Effector memory CD4-positive, alpha-beta T cell (primary cell): ENCODE measurements around the gene GPR26.
"Not testable (repeated sequence)": the region's sequence is repeated elsewhere in the genome, so short reads cannot be mapped to it uniquely, and the experiment has no call there.

ENCODE experiments used
- DNase-seq, 3 donors: peaks; one replicate each; pipeline ENCODE4 v3.0.0-alpha.2; 2020
- H3K27ac ChIP-seq: 2 replicates; pipeline ENCODE4 v1.7.0; 2013; ENCODE audit warnings: mild to moderate bottlenecking, low read length, moderate library complexity; ENCODE audit not compliant: insufficient read depth, poor library complexity, severe bottlenecking
- H3K27me3 ChIP-seq: replicated peaks from 2 replicates; pipeline ENCODE4 v1.7.0; 2013; ENCODE audit warnings: mild to moderate bottlenecking, low read length; ENCODE audit not compliant: insufficient read depth, control insufficient read depth, poor library complexity, severe bottlenecking
- H3K36me3 ChIP-seq: 2 replicates; pipeline ENCODE4 v1.7.0; 2013; ENCODE audit warnings: mild to moderate bottlenecking, low read length, moderate library complexity; ENCODE audit not compliant: control insufficient read depth, insufficient read depth
- H3K4me1 ChIP-seq: 2 replicates; pipeline ENCODE4 v1.7.0; 2013; ENCODE audit warnings: low read length, mild to moderate bottlenecking; ENCODE audit not compliant: control insufficient read depth, insufficient read depth, poor library complexity, severe bottlenecking
- H3K4me3 ChIP-seq: 2 replicates; pipeline ENCODE4 v1.7.0; 2013; ENCODE audit warnings: low read length, low read depth, mild to moderate bottlenecking; ENCODE audit not compliant: insufficient read depth, poor library complexity, severe bottlenecking
- H3K9me3 ChIP-seq: 2 replicates; pipeline ENCODE4 v1.7.0; 2013; ENCODE audit warnings: mild to moderate bottlenecking, low read length, moderate library complexity; ENCODE audit not compliant: control insufficient read depth

GPR26 gene

GRCh38 chr10:123722351-123722750 is 56.2 kb downstream of the GPR26 start:
- H3K9me3 ChIP-seq = no peaks in the 10 kb centered on the region
- H3K27me3 ChIP-seq = no peaks in the 10 kb centered on the region
- H3K4me1 ChIP-seq = no peaks in the 10 kb centered on the region
- no peak for DNase-seq
- H3K36me3 ChIP-seq = no peaks in the 10 kb centered on the region
- H3K27ac ChIP-seq = no peak overlapping the region
- H3K4me3 ChIP-seq = no peak overlapping the region

GRCh38 chr10:123724747-123725146 is 58.6 kb downstream of the GPR26 start:
- DNase-seq = no peak
- H3K4me3 ChIP-seq = no peak overlapping the region
- H3K27me3 ChIP-seq = no peaks in the 10 kb centered on the region
- no peaks in the 10 kb centered on the region for H3K36me3 ChIP-seq
- H3K9me3 ChIP-seq = no peaks in the 10 kb centered on the region
- H3K4me1 ChIP-seq = no peaks in the 10 kb centered on the region
- H3K27ac ChIP-seq = no peak overlapping the region

GRCh38 chr10:123726381-123726780 is 60.2 kb downstream of the GPR26 start:
- no peaks in the 10 kb centered on the region for H3K9me3 ChIP-seq
- no peaks in the 10 kb centered on the region for H3K36me3 ChIP-seq
- no peak overlapping the region for H3K27ac ChIP-seq
- no peaks in the 10 kb centered on the region for H3K27me3 ChIP-seq
- no peak overlapping the region for H3K4me3 ChIP-seq
- H3K4me1 ChIP-seq = no peaks in the 10 kb centered on the region
- DNase-seq = no peak

GRCh38 chr10:123726836-123727235 is 60.7 kb downstream of the GPR26 start:
- Histone ChIP-seq H3K36me3 (no peaks in the 10 kb centered on the region), H3K27me3 (no peaks in the 10 kb centered on the region), H3K9me3 (no peaks in the 10 kb centered on the region), H3K4me3 (no peak overlapping the region), H3K4me1 (no peaks in the 10 kb centered on the region), H3K27ac (no peak overlapping the region)
- no peak for DNase-seq

- no peaks in the 10 kb centered on the region for H3K9me3 ChIP-seq
- no peak for DNase-seq
- no peaks in the 10 kb centered on the region for H3K36me3 ChIP-seq
- no peak overlapping the region for H3K27ac ChIP-seq
- no peak overlapping the region for H3K4me3 ChIP-seq
- no peaks in the 10 kb centered on the region for H3K27me3 ChIP-seq
- H3K4me1 ChIP-seq = no peaks in the 10 kb centered on the region
These were observed 63.4 kb downstream of the GPR26 start for GRCh38 chr10:123729523-123729922.

GRCh38 chr10:123736917-123737316 is 70.8 kb downstream of the GPR26 start:
- H3K9me3 ChIP-seq, DNase-seq, H3K36me3 ChIP-seq, H3K4me1 ChIP-seq, H3K27me3 ChIP-seq, H3K27ac ChIP-seq, H3K4me3 ChIP-seq: not testable (repeated sequence)

- no peak for DNase-seq
- Histone ChIP-seq H3K27ac (no peak overlapping the region), H3K27me3 (no peaks in the 10 kb centered on the region), H3K4me1 (no peaks in the 10 kb centered on the region), H3K36me3 (no peaks in the 10 kb centered on the region), H3K9me3 (no peaks in the 10 kb centered on the region), H3K4me3 (no peak overlapping the region)
These were observed 75.0 kb downstream of the GPR26 start for GRCh38 chr10:123741146-123741545.

GRCh38 chr10:123741711-123742110 is 75.6 kb downstream of the GPR26 start:
- Histone ChIP-seq H3K9me3 (no peaks in the 10 kb centered on the region), H3K4me1 (no peaks in the 10 kb centered on the region), H3K27me3 (no peaks in the 10 kb centered on the region), H3K4me3 (no peak overlapping the region), H3K27ac (no peak overlapping the region), H3K36me3 (no peaks in the 10 kb centered on the region)
- DNase-seq = no peak

- Histone ChIP-seq H3K4me1 (no peaks in the 10 kb centered on the region), H3K27ac (no peak overlapping the region), H3K27me3 (no peaks in the 10 kb centered on the region), H3K9me3 (no peaks in the 10 kb centered on the region), H3K36me3 (no peaks in the 10 kb centered on the region), H3K4me3 (no peak overlapping the region)
- no peak for DNase-seq
These were observed 76.7 kb downstream of the GPR26 start for GRCh38 chr10:123742751-123743440.

GRCh38 chr10:123743441-123744223 is 77.5 kb downstream of the GPR26 start:
- Histone ChIP-seq H3K4me1 (no peaks in the 10 kb centered on the region), H3K36me3 (no peaks in the 10 kb centered on the region), H3K27me3 (no peaks in the 10 kb centered on the region), H3K4me3 (no peak overlapping the region), H3K27ac (no peak overlapping the region), H3K9me3 (no peaks in the 10 kb centered on the region)
- no peak for DNase-seq
